ENCODE measurements around the gene UNC13D. TPM values are rescaled to one million over a fixed set of nuclear protein-coding genes. Genes with fewer than 3 reads are reported as not detected.
A peak's percentile ranks its signal among the peaks of the same experiment; 100 is the strongest.

Gene UNC13D
- total RNA-seq, 1 experiment from 2014 or later, result 20.2 TPM

DNA sequence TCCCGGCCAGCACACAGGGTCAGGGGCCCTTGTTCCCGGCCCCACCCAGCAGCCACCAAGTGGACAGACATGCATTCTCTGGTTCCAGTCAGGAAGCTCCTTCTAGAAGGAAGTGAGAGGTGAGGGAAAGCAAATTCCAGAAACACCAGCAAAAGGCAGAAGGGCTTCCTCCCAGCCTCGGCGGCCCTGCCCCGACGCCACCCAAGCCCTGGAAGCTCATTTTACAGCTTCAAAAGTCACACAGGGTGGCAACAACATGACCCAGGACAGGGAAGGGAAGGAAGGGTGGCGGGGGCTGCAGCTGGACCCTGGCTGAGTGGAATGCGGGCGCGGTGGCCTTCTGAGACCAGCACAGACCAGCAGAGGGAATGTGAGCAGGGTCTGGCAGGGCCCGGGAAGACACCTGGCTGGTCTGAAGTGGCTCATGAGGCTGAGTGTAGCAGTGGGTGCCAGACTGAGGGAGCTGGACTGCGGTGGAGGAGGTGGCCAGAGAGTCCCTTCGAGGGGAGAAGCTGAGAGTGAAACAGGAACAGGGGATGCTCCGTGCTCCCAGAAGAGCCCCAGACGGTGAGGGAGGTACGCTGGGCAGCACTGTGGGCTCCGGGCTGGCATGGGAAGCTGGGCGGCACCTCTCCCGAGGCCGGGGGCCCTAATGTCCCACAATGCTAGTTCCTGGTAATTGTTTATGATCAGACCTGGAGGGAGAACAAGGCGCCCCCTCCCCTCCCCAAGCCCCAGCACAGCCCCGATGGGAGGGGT lies 1.9 kb upstream of the UNC13D start:
- Histone ChIP-seq H2AFZ (ENCODE audit: low read depth, low read length, poor library complexity, severe bottlenecking) (no peak overlapping the region), H3K27me3 (ENCODE audit: insufficient read depth, low read length) (no peaks in the 10 kb centered on the region), H3K4me3 (replicated peaks in 1 of 2; ENCODE audit: low read depth in 1 of 2, low read length in 2 of 2) (peak overlapping the region in 1 of 2 experiments; percentile 57; a peak in 1 of 4 replicates), H3K36me3 (ENCODE audit: control insufficient read depth in 1 of 2, insufficient read depth in 2 of 2, low read length in 2 of 2) (peaks cover 20 to 25% of the 10 kb centered on the region in 2 experiments; a peak in 3 of 4 replicates), H3K27ac (ENCODE audit: low read depth, low read length) (peak overlapping the region; percentile 88), H4K20me1 (ENCODE audit: insufficient read depth) (no peaks in the 10 kb centered on the region), H3K79me2 (ENCODE audit: insufficient read depth, low read length) (no peaks in the 10 kb centered on the region), H3K9ac (ENCODE audit: low read length) (peak overlapping the region; percentile 86), H3K9me2 (ENCODE audit: insufficient read depth) (no peaks in the 10 kb centered on the region), H3K4me2 (ENCODE audit: low read length) (peak overlapping the region; percentile 99), H3K4me1 (ENCODE audit: control insufficient read depth in 1 of 2, insufficient read depth in 2 of 2, low read length in 2 of 2) (peaks cover 33 to 63% of the 10 kb centered on the region in 2 experiments), H3K9me3 (ENCODE audit: control insufficient read depth in 1 of 2, insufficient read depth in 1 of 2, low read depth in 1 of 2, low read length in 2 of 2) (no peaks in the 10 kb centered on the region)
- no peak for TF ChIP-seq RAD21 (IDR thresholded peaks at IDR 0.05; ENCODE audit: low read depth)
- TF ChIP-seq ZFX (IDR thresholded peaks at IDR 0.05), result no peak
- TF ChIP-seq POLR2A (IDR thresholded peaks at IDR 0.05; ENCODE audit: borderline replicate concordance, extremely low read depth, insufficient read depth, insufficient read length), result no peak
- TF ChIP-seq, protein P1, sequence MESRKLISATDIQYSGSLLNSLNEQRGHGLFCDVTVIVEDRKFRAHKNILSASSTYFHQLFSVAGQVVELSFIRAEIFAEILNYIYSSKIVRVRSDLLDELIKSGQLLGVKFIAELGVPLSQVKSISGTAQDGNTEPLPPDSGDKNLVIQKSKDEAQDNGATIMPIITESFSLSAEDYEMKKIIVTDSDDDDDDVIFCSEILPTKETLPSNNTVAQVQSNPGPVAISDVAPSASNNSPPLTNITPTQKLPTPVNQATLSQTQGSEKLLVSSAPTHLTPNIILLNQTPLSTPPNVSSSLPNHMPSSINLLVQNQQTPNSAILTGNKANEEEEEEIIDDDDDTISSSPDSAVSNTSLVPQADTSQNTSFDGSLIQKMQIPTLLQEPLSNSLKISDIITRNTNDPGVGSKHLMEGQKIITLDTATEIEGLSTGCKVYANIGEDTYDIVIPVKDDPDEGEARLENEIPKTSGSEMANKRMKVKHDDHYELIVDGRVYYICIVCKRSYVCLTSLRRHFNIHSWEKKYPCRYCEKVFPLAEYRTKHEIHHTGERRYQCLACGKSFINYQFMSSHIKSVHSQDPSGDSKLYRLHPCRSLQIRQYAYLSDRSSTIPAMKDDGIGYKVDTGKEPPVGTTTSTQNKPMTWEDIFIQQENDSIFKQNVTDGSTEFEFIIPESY (IDR thresholded peaks at IDR 0.05; ENCODE audit: extremely low read depth, insufficient replicate concordance, low read length), result no peak
- TF ChIP-seq EZH2 (IDR thresholded peaks at IDR 0.05), result no peak
- no peak for TF ChIP-seq POLR2AphosphoS5 (IDR thresholded peaks at IDR 0.05; ENCODE audit: low read depth, low read length)
- TF ChIP-seq TCF7L2 (IDR thresholded peaks at IDR 0.05; ENCODE audit: borderline replicate concordance, extremely low read depth, insufficient read depth, insufficient read length), result no peak
- TF ChIP-seq FOSL1 (IDR thresholded peaks at IDR 0.05; ENCODE audit: low read depth), result no peak
- BruUV-seq (replicated peaks), result TSS peak; percentile 62
- ChIA-PET CTCF (interaction anchor here (0.7 to 3.3 kb wide), 14 partner anchors 10 to 213 kb away, joined by 3 to 46 read pairs (median 5); partner anchors contain the start of gene WBP2), RAD21 (ENCODE audit: low non-redundant PET in 1 of 2, low total read pairs in 2 of 2, uncharacterized antibody in 2 of 2, unreplicated experiment in 2 of 2) (interaction anchor here (0.5 to 1.4 kb wide), 3 partner anchors 8 to 70 kb away, joined by 3 to 4 read pairs (median 3); no protein-coding TSS in a partner anchor), POLR2A (interaction anchor here (0.7 to 3.3 kb wide), 8 partner anchors 10 to 73 kb away, joined by 3 to 42 read pairs (median 6); partner anchors contain the start of genes TRIM47 and WBP2)
- intact Hi-C loops (cut with micrococcal nuclease), result loop anchor here (1.0 to 2.0 kb wide), 2 partner anchors 9 to 61 kb away; partner anchors contain the start of genes UNK and WBP2
- ATAC-seq, result no peak
- no peak for DNase-seq (ENCODE audit: low read depth, low spot score)
